HepG2 (cell line): ENCODE data around the gene DUSP22. TPM values are rescaled to one million over a fixed set of nuclear protein-coding genes. Genes with fewer than 3 reads are reported as not detected.

Experiments
- DMAP1 ChIP-seq: IDR thresholded peaks from 2 replicates; pipeline ENCODE4 v1.6.1; 2016
- ETS1 ChIP-seq: sonication (generic); formaldehyde crosslinking; IDR thresholded peaks from 2 replicates; pipeline ENCODE4 v1.4.0; 2020; ENCODE audit warnings: missing genetic modification reagents
- ETV5 ChIP-seq: IDR thresholded peaks from 2 replicates; pipeline ENCODE4 v1.6.1; 2018; ENCODE audit warnings: missing biosample characterization, missing genetic modification reagents, inconsistent platforms, borderline replicate concordance
- KDM1A ChIP-seq: IDR thresholded peaks from 2 replicates; pipeline ENCODE4 v1.6.1; 2016; ENCODE audit warnings: missing compliant biosample characterization
- KDM2A ChIP-seq: sonication (generic); formaldehyde crosslinking; IDR thresholded peaks from 2 replicates; pipeline ENCODE4 v1.4.0; 2020; ENCODE audit warnings: low read depth, missing genetic modification reagents, borderline replicate concordance
- NFYC ChIP-seq: IDR thresholded peaks from 2 replicates; pipeline ENCODE4 v1.6.1; 2016; ENCODE audit warnings: missing genetic modification reagents, missing compliant biosample characterization
- RAD51 ChIP-seq: fragments of 450-650 bp; IDR thresholded peaks from 2 replicates; pipeline ENCODE4 v1.6.1; 2016; ENCODE audit warnings: borderline replicate concordance
- SOX13 ChIP-seq, 3 experiments: fragments of 450-650 bp in 1 of 3; sonication (generic) in 1 of 3; formaldehyde crosslinking in 1 of 3; IDR thresholded peaks in 2 of 3; conservative IDR thresholded peaks in 1 of 3; 2 replicates each; pipeline versions ENCODE4 v1.5.0 to v1.6.1; 2016 to 2020; ENCODE audit warnings: antibody characterized with exemption in 1 of 3, mild to moderate bottlenecking in 1 of 3, missing compliant biosample characterization in 1 of 3, missing genetic modification reagents in 1 of 3, moderate library complexity in 1 of 3
- ZMAT3 ChIP-seq: sonication (generic); formaldehyde crosslinking; conservative IDR thresholded peaks from 2 replicates; pipeline ENCODE4 v1.7.0; 2021; ENCODE audit warnings: missing genetic modification reagents
- ZNF18 ChIP-seq: sonication (generic); formaldehyde crosslinking; IDR thresholded peaks from 2 replicates; pipeline ENCODE4 v1.8.0; 2022; ENCODE audit warnings: mild to moderate bottlenecking, missing genetic modification reagents; ENCODE audit not compliant: insufficient replicate concordance
- ZNF230 ChIP-seq: sonication (generic); formaldehyde crosslinking; IDR thresholded peaks from 2 replicates; pipeline ENCODE4 v1.4.0; 2020; ENCODE audit warnings: mild to moderate bottlenecking, missing genetic modification reagents
- ZNF318 ChIP-seq: sonication (generic); formaldehyde crosslinking; IDR thresholded peaks from 2 replicates; pipeline ENCODE4 v1.4.0; 2020; ENCODE audit warnings: mild to moderate bottlenecking, missing genetic modification reagents
- ZNF563 ChIP-seq: sonication (generic); formaldehyde crosslinking; IDR thresholded peaks from 2 replicates; pipeline ENCODE4 v1.8.0; 2022; ENCODE audit warnings: mild to moderate bottlenecking, moderate library complexity, missing genetic modification reagents
- ZNF703 ChIP-seq: sonication (generic); formaldehyde crosslinking; IDR thresholded peaks from 2 replicates; pipeline ENCODE4 v1.5.1; 2020; ENCODE audit warnings: missing genetic modification reagents, mild to moderate bottlenecking, moderate library complexity, borderline replicate concordance
- ZNF749 ChIP-seq: sonication (generic); formaldehyde crosslinking; IDR thresholded peaks from 2 replicates; pipeline ENCODE4 v1.8.0; 2022; ENCODE audit warnings: mild to moderate bottlenecking, missing genetic modification reagents, moderate library complexity, borderline replicate concordance
- ZNF788 ChIP-seq: sonication (generic); formaldehyde crosslinking; IDR thresholded peaks from 2 replicates; pipeline ENCODE4 v1.5.0; 2020; ENCODE audit warnings: mild to moderate bottlenecking, missing genetic modification reagents, borderline replicate concordance
- ZNF879 ChIP-seq: sonication (generic); formaldehyde crosslinking; IDR thresholded peaks from 2 replicates; pipeline ENCODE4 v1.8.1; 2023; ENCODE audit warnings: missing genetic modification reagents
- ZSCAN31 ChIP-seq: sonication (generic); formaldehyde crosslinking; IDR thresholded peaks from 2 replicates; pipeline ENCODE4 v1.5.0; 2020; ENCODE audit warnings: low read depth, mild to moderate bottlenecking, missing genetic modification reagents
- polyA plus RNA-seq, 8 experiments: library from polyadenylated mRNA; depleted of rRNA in 3 of 8; stranded (reverse) in 7 of 8; unstranded in 1 of 8; fragments of >200 nt; fragmentation: Illumina TruSeq in 4 of 8; extraction: Trizol in 4 of 8; gene quantifications; 2 replicates each; pipeline versions ENCODE4 v1.2.1 to v1.2.3, GENCODE V29; 2011 to 2016; ENCODE audit warnings: low read depth in 4 of 8, missing spikeins in 1 of 8, mixed read lengths in 1 of 8; ENCODE audit not compliant: insufficient read depth in 1 of 8
- total RNA-seq, 5 experiments: library from RNA; depleted of rRNA; stranded (reverse); fragments of >200 nt; fragmentation: Illumina TruSeq; extraction: Trizol; gene quantifications; 2 replicates each; pipeline ENCODE4 v1.2.3, GENCODE V29; 2016; ENCODE audit warnings: low read depth in 1 of 5

DUSP22 gene
- total and polyA plus RNA-seq, 2 of the 13 experiments (the other 11 are each of a cell fraction or from before 2014, with no cell fraction given) = 20.2 to 32.8 TPM

GRCh38 chr6:291697-292505, at the start of gene DUSP22 (continued):
- TF ChIP-seq ZNF703 = no peak
- TF ChIP-seq DMAP1 (CRISPR knock-in tag) = no peak; the same call in 1 of the 2 replicates
- TF ChIP-seq ETS1 (CRISPR knock-in tag) = no peak
- TF ChIP-seq ETV5 (CRISPR knock-in tag) = no peak
- peak; percentile 94 for TF ChIP-seq ZNF563 (CRISPR knock-in tag)
- TF ChIP-seq RAD51 = no peak
- TF ChIP-seq KDM1A (CRISPR knock-in tag) = no peak
- peak; percentile 60 for TF ChIP-seq KDM2A (CRISPR knock-in tag)
- no peak for TF ChIP-seq NFYC (CRISPR knock-in tag)
- no peak; the same call in 1 of the 2 replicates for TF ChIP-seq ZNF879 (CRISPR knock-in tag)
- peak; percentile 92; the same call in 1 of the 2 replicates for TF ChIP-seq ZNF749 (CRISPR knock-in tag)
- no peak; the same call in 1 of the 2 replicates for TF ChIP-seq ZNF788 (CRISPR knock-in tag)
- TF ChIP-seq ZNF18 (CRISPR knock-in tag) = no peak
- TF ChIP-seq ZSCAN31 = peak; percentile 57; the same call in 1 of the 2 replicates
- TF ChIP-seq ZMAT3 = peak; percentile 29; the same call in 1 of the 2 replicates
- TF ChIP-seq ZNF318 (CRISPR knock-in tag) = no peak
- TF ChIP-seq ZNF230 = no peak; the same call in none of the 2 replicates
- peak; percentile 26; the same call in 1 of the 2 replicates for TF ChIP-seq SOX13 (IDR thresholded peaks at IDR 0.05)
- peak in 1 of 2 experiments; percentile 33; a peak in 1 of 4 replicates for TF ChIP-seq SOX13 (CRISPR knock-in tag; conservative IDR thresholded peaks at IDR 0.05 in 1 of 2, IDR thresholded peaks at IDR 0.05 in 1 of 2)
